ENCODE results near the gene PNISR.

PNISR gene

DNA sequence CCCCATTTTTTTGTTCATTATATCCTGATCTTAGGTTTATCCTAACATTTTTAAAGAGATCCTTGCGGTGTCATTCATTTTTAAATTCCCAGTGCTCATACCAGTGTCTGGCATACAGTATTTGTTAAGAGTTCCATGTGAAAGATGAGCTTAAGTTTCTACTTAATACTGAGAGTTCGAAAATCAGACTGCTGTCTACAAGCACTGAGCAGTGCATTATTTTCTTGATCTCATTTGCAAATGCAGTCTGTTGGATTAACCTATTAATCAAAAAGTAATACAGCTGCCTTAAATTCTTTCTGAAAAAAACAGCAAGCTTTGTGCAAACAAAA is 31.8 kb downstream of the PNISR start:
- TF ChIP-seq, protein P1, sequence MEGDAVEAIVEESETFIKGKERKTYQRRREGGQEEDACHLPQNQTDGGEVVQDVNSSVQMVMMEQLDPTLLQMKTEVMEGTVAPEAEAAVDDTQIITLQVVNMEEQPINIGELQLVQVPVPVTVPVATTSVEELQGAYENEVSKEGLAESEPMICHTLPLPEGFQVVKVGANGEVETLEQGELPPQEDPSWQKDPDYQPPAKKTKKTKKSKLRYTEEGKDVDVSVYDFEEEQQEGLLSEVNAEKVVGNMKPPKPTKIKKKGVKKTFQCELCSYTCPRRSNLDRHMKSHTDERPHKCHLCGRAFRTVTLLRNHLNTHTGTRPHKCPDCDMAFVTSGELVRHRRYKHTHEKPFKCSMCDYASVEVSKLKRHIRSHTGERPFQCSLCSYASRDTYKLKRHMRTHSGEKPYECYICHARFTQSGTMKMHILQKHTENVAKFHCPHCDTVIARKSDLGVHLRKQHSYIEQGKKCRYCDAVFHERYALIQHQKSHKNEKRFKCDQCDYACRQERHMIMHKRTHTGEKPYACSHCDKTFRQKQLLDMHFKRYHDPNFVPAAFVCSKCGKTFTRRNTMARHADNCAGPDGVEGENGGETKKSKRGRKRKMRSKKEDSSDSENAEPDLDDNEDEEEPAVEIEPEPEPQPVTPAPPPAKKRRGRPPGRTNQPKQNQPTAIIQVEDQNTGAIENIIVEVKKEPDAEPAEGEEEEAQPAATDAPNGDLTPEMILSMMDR (IDR thresholded peaks at IDR 0.05; ENCODE audit: low read depth, low read length): no peak
- peak overlapping the region; percentile 69 to 72 for H3K4me3 ChIP-seq (replicated peaks in 1 of 2; ENCODE audit: low read depth in 2 of 2, low read length in 2 of 2)
- no peak for DNase-seq (ENCODE audit: low read depth in 2 of 2)

DNA sequence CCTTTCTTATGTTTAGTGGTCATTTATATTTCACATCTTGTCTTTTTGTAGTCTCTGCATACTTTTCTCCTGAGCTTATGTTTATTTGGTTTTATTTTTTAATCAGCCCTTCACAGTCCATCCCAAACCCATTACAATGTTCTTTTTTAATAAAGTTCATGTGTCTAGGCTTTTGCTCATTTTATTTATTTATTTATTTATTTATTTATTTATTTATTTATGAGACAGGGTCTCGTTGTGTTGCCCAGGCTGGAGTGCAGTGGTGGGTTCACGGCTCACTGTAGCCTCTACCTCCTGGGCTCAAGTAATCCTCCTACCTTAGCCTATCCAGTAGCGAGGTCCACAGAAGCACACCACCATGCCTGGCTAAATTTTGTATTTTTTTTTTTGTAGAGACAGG is 34.2 kb downstream of the PNISR start:
- TF ChIP-seq, protein P1 (IDR thresholded peaks at IDR 0.05; ENCODE audit: low read depth, low read length): no peak
- DNase-seq (ENCODE audit: low read depth in 2 of 2): no peak
- no peak overlapping the region for H3K4me3 ChIP-seq (replicated peaks in 1 of 2; ENCODE audit: low read depth in 2 of 2, low read length in 2 of 2)

DNA sequence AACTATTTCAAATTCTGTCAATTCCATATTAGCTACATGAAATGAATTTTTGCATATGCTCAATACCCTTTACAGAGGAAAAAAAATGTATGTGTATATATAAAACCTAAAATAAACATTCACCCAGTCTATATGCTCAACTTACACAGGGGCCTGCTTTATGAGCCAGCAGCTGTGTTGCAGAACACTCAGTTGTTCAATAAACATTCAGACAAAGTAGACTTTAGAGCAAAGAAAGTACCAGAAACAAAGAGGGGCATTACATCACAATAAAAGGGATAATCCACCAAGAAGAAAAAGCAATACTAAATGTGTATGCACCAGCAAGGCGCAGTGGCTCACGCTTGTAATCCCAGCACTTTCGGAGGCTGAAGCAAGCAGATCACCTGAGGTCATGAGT is 40.6 kb downstream of the PNISR start:
- TF ChIP-seq, protein P1 (IDR thresholded peaks at IDR 0.05; ENCODE audit: low read depth, low read length): no peak
- no peak for DNase-seq (ENCODE audit: low read depth in 2 of 2)
- H3K4me3 ChIP-seq (replicated peaks in 1 of 2; ENCODE audit: low read depth in 2 of 2, low read length in 2 of 2): no peak overlapping the region

DNA sequence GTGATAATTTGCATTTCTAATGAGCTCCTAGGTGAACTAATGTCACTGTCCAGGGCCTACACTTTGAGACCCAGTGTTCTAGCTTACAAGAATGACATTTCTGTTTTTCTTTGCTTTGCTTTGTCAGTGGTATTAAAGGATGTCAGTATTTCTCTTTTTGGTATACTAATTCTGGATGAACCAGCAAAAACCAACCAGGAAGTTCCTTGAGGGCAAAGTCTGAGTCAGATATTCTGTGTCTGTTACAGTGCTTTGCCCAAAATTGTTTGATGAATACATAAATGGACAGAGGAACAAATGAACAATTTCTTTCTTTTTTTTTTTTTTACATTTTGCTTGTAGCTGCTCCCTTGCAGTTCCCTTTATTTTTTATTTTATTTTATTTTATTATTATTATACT is 46.5 kb downstream of the PNISR start:
- H3K4me3 ChIP-seq (replicated peaks in 1 of 2; ENCODE audit: low read depth in 2 of 2, low read length in 2 of 2): no peak overlapping the region
- TF ChIP-seq, protein P1 (IDR thresholded peaks at IDR 0.05; ENCODE audit: low read depth, low read length): no peak
- no peak for DNase-seq (ENCODE audit: low read depth in 2 of 2)

DNA sequence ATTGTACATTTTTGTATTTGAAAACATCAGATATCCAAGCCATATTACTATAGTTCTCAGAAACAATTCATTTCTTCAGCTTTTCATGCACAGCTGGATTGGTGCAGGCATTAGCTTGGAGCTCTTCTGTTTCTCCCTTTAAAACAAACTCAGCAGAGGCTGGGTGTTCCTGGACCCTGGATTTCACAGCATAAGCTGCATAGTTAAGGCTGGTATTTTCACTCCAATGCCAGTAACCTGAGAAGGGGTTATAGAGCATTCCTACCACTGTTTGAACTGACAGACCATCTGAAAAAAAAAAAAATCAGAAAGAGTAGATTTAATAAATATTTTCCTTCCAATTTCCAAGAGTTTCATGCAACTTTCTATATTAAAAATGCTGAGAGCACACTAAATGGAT is 55.6 kb downstream of the PNISR start:
- no peak overlapping the region for H3K4me3 ChIP-seq (replicated peaks in 1 of 2; ENCODE audit: low read depth in 2 of 2, low read length in 2 of 2)
- TF ChIP-seq, protein P1 (IDR thresholded peaks at IDR 0.05; ENCODE audit: low read depth, low read length): no peak
- DNase-seq (ENCODE audit: low read depth in 2 of 2): no peak

DNA sequence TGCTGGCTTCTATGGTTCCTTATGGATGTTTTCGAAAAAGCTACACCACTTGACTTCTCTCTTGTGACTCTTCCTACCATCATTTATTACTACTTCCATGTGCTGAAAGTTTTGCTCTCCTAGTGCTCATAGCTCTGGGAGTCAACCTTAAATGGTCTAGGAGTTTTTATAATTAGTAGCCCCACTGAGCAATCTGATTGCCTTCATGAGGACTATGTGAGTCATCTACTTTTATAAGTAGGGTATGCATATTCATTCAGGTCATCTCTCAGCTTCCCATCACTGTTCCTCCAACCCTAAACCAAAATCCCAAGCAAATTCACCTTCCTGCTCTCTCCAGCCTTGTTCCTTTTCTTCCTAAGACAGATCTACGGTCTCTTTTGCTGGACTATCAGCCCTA is 58.3 kb downstream of the PNISR start:
- DNase-seq (ENCODE audit: low read depth in 2 of 2): no peak
- TF ChIP-seq, protein P1 (IDR thresholded peaks at IDR 0.05; ENCODE audit: low read depth, low read length): no peak
- H3K4me3 ChIP-seq (replicated peaks in 1 of 2; ENCODE audit: low read depth in 2 of 2, low read length in 2 of 2): no peak overlapping the region

DNA sequence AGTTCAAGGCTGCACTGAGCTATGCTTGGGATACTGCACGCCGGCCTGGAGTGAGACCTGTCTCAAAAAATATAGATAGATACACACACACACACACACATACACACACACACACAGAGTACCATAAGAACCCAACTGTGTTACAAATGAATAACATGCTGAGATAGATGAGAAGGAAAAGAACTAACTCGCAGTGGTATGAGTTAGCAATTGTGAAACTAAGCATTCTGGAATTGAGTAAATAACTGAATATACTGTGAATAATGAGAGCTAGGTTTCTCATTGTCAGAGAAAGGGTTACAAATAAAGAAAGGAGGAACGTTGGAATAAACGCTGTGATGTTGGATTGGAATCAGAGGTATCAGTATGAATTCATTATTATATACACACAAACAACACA is 61.1 kb downstream of the PNISR start:
- no peak for DNase-seq (ENCODE audit: low read depth in 2 of 2)
- TF ChIP-seq, protein P1 (IDR thresholded peaks at IDR 0.05; ENCODE audit: low read depth, low read length): no peak
- no peak overlapping the region for H3K4me3 ChIP-seq (replicated peaks in 1 of 2; ENCODE audit: low read depth in 2 of 2, low read length in 2 of 2)

Measured in cardiac fibroblast (primary cell).